HCT116 (cell line): ENCODE measurements around the gene TH. TPM values are rescaled to one million over a fixed set of nuclear protein-coding genes. Genes with fewer than 3 reads are reported as not detected.

ENCODE experiments used
- ATAC-seq: fragments of 200-7000 bp; cut with Tn5 transposase; 2 replicates; pipeline ENCODE4 v1.9.1; 2020; ENCODE audit warnings: mild to moderate bottlenecking, moderate library complexity
- BruUV-seq: library from RNA; stranded (reverse); fragments of 400-500 nt; replicated peaks from 2 replicates; lab custom pipeline; 2021; lab: Mats Ljungman, UMichigan
- CTCF ChIA-PET: fragments of 300-600 bp; sonication (Branson Sonifier 250); formaldehyde crosslinking; loops from one replicate; lab custom pipeline; 2021; ENCODE audit warnings: antibody characterized with exemption; lab: Charles Lee
- POLR2A ChIA-PET: fragments of 300-600, 350-600 bp; sonication (Branson Sonifier 250); formaldehyde crosslinking; loops from one replicate; lab custom pipeline; 2021; ENCODE audit warnings: antibody characterized with exemption; lab: Charles Lee
- RAD21 ChIA-PET, 2 experiments: fragments of 300-600 bp; sonication (Branson Sonifier 250); formaldehyde crosslinking; loops; one replicate each; lab custom pipeline; 2023; ENCODE audit warnings: low total read pairs in 2 of 2; ENCODE audit not compliant: uncharacterized antibody in 2 of 2, unreplicated experiment in 2 of 2, low non-redundant PET in 1 of 2; lab: Charles Lee
- DNase-seq: peaks from one replicate; pipeline ENCODE4 v3.0.0-alpha.2; 2010; ENCODE audit warnings: low read depth, low spot score
- H2AFZ ChIP-seq: fragments of 200-600 bp; shearing (Covaris generic), sonication (generic); 2 replicates; pipeline ENCODE4 v1.6.1; 2017; ENCODE audit warnings: low read depth, mixed run types, mixed read lengths, antibody characterized with exemption, low read length; ENCODE audit not compliant: poor library complexity, severe bottlenecking
- H3K27ac ChIP-seq: 2 replicates; pipeline ENCODE4 v1.5.1; 2012; ENCODE audit warnings: low read depth, low read length
- H3K27me3 ChIP-seq: fragments of 200-600 bp; sonication (generic); 2 replicates; pipeline ENCODE4 v1.6.1; 2016; ENCODE audit warnings: mixed run types, low read length, mixed read lengths; ENCODE audit not compliant: insufficient read depth
- H3K36me3 ChIP-seq, 2 experiments: fragments of 200-500 bp in 1 of 2; fragments of 200-600 bp in 1 of 2; sonication (Bioruptor generic) in 1 of 2; sonication (generic) in 1 of 2; 2 replicates each; pipeline versions ENCODE4 v1.5.1 to v1.6.1; 2014 to 2016; ENCODE audit warnings: low read length in 2 of 2, inconsistent platforms in 1 of 2, mixed read lengths in 1 of 2, mixed run types in 1 of 2; ENCODE audit not compliant: insufficient read depth in 2 of 2, control insufficient read depth in 1 of 2
- H3K4me1 ChIP-seq, 2 experiments: fragments of 200-600 bp in 1 of 2; sonication (generic) in 1 of 2; 2 replicates each; pipeline versions ENCODE4 v1.5.1 to v1.6.1; 2012 to 2017; ENCODE audit warnings: low read length in 2 of 2, inconsistent platforms in 1 of 2, mild to moderate bottlenecking in 1 of 2, mixed read lengths in 1 of 2, mixed run types in 1 of 2, moderate library complexity in 1 of 2; ENCODE audit not compliant: insufficient read depth in 2 of 2, control insufficient read depth in 1 of 2
- H3K4me2 ChIP-seq: fragments of 200-600 bp; sonication (generic); 2 replicates; pipeline ENCODE4 v1.6.1; 2017; ENCODE audit warnings: mixed run types, low read length, mixed read lengths
- H3K4me3 ChIP-seq, 2 experiments: fragments of 200-600 bp in 1 of 2; sonication (generic) in 1 of 2; replicated peaks in 1 of 2; 2 replicates each; pipeline ENCODE4 v1.5.1; 2011 to 2016; ENCODE audit warnings: low read length in 2 of 2, control low read depth in 1 of 2, low read depth in 1 of 2, mild to moderate bottlenecking in 1 of 2, mixed read lengths in 1 of 2, mixed run types in 1 of 2
- H3K79me2 ChIP-seq: fragments of 200-600 bp; sonication (generic); 2 replicates; pipeline ENCODE4 v1.6.1; 2017; ENCODE audit warnings: mild to moderate bottlenecking, mixed run types, low read length, moderate library complexity, mixed read lengths; ENCODE audit not compliant: insufficient read depth
- H3K9ac ChIP-seq: fragments of 200-600 bp; sonication (generic); 2 replicates; pipeline ENCODE4 v1.6.1; 2016; ENCODE audit warnings: low read length, mixed read lengths
- H3K9me2 ChIP-seq: fragments of 200-600 bp; sonication (generic), shearing (Covaris generic); 2 replicates; pipeline ENCODE4 v1.6.1; 2017; ENCODE audit warnings: mixed run types, mild to moderate bottlenecking, moderate library complexity; ENCODE audit not compliant: insufficient read depth
- H3K9me3 ChIP-seq, 2 experiments: fragments of 200-500 bp in 1 of 2; fragments of 200-600 bp in 1 of 2; sonication (Bioruptor generic) in 1 of 2; sonication (generic) in 1 of 2; 2 replicates each; pipeline ENCODE4 v1.6.1; 2014 to 2017; ENCODE audit warnings: low read length in 2 of 2, mixed read lengths in 2 of 2, inconsistent platforms in 1 of 2, low read depth in 1 of 2, mild to moderate bottlenecking in 1 of 2, mixed run types in 1 of 2, moderate library complexity in 1 of 2; ENCODE audit not compliant: control insufficient read depth in 1 of 2, insufficient read depth in 1 of 2
- H4K20me1 ChIP-seq: fragments of 200-600 bp; sonication (generic), shearing (Covaris generic); 2 replicates; pipeline ENCODE4 v1.6.1; 2017; ENCODE audit warnings: mixed run types, mild to moderate bottlenecking, moderate library complexity; ENCODE audit not compliant: insufficient read depth
- EGR1 ChIP-seq: IDR thresholded peaks from 2 replicates; pipeline ENCODE4 v1.6.1; 2012; ENCODE audit warnings: low read depth
- FOSL1 ChIP-seq: IDR thresholded peaks from 2 replicates; pipeline ENCODE4 v1.6.1; 2012; ENCODE audit warnings: low read depth
- POLR2A ChIP-seq: IDR thresholded peaks from 2 replicates; pipeline ENCODE4 v1.7.0; 2011; ENCODE audit warnings: borderline replicate concordance; ENCODE audit not compliant: insufficient read depth, insufficient read length; ENCODE audit errors: extremely low read depth
- POLR2AphosphoS5 ChIP-seq: IDR thresholded peaks from 2 replicates; pipeline ENCODE4 v1.6.1; 2011; ENCODE audit warnings: mild to moderate bottlenecking, low read depth, low read length, moderate library complexity
- SIN3A ChIP-seq: IDR thresholded peaks from 2 replicates; pipeline ENCODE4 v1.6.1; 2012; ENCODE audit warnings: low read depth
- SP1 ChIP-seq: IDR thresholded peaks from 2 replicates; pipeline ENCODE4 v1.6.1; 2012; ENCODE audit warnings: low read depth
- SRF ChIP-seq: IDR thresholded peaks from 2 replicates; pipeline ENCODE4 v1.6.1; 2012; ENCODE audit warnings: low read depth
- TCF7L2 ChIP-seq: IDR thresholded peaks from 2 replicates; pipeline ENCODE4 v1.7.0; 2011; ENCODE audit warnings: borderline replicate concordance, inconsistent platforms; ENCODE audit not compliant: insufficient read depth, insufficient read length; ENCODE audit errors: extremely low read depth
- YY1 ChIP-seq: IDR thresholded peaks from 2 replicates; pipeline ENCODE4 v1.6.1; 2011; ENCODE audit warnings: low read length, low read depth, moderate library complexity, mild to moderate bottlenecking; ENCODE audit not compliant: insufficient replicate concordance; ENCODE audit errors: extremely low read depth
- ZFX ChIP-seq: fragments of 450-650 bp; IDR thresholded peaks from 2 replicates; pipeline ENCODE4 v1.6.1; 2017
- ZNF274 ChIP-seq: fragments of 200-500 bp; sonication (Bioruptor generic); IDR thresholded peaks from 2 replicates; pipeline ENCODE4 v1.6.1; 2014; ENCODE audit warnings: mild to moderate bottlenecking, low read depth, low read length, inconsistent platforms
- intact Hi-C: fragments of 100-400 bp; cut with micrococcal nuclease; formaldehyde crosslinking; loops from 2 replicates; pipeline ENCODE4 v1.10.0; 2022
- total RNA-seq: library from RNA; stranded (reverse); gene quantifications from one replicate; pipeline ENCODE4 v1.2.1, GENCODE V29; 2021; ENCODE audit not compliant: unreplicated experiment
- TF ChIP-seq, protein P1 (sequence below), 3 experiments: fragments of 200-600 bp in 1 of 3; sonication (generic) in 1 of 3; IDR thresholded peaks in 2 of 3; conservative IDR thresholded peaks in 1 of 3; 2 replicates each; pipeline ENCODE4 v1.5.1; 2012 to 2017; ENCODE audit warnings: low read depth in 2 of 3, low read length in 2 of 3, antibody characterized with exemption in 1 of 3, borderline replicate concordance in 1 of 3, control low read depth in 1 of 3, mild to moderate bottlenecking in 1 of 3, mixed read lengths in 1 of 3, mixed run types in 1 of 3, moderate library complexity in 1 of 3; ENCODE audit not compliant: insufficient read depth in 1 of 3

The TH gene
- total RNA-seq, 1 experiment from 2014 or later, result not detected

- intact Hi-C loops, result loop anchor here (5.0 kb wide), 1 partner anchor 220 kb away; the partner anchor contains the start of gene TSSC4
- Histone ChIP-seq H3K27me3 (no peaks in the 10 kb centered on the region), H3K4me1 (peaks cover 30 to 57% of the 10 kb centered on the region in 2 experiments), H4K20me1 (no peaks in the 10 kb centered on the region), H3K9me2 (no peaks in the 10 kb centered on the region), H3K9ac (no peak overlapping the region), H3K9me3 (no peaks in the 10 kb centered on the region)
- DNase-seq, result no peak
- RAD21 ChIA-PET, result no interaction called here
- ATAC-seq, result no peak
- TF ChIP-seq ZNF274 (no peak), TCF7L2 (no peak), FOSL1 (no peak), EGR1 (no peak)
- TF ChIP-seq, protein P1, sequence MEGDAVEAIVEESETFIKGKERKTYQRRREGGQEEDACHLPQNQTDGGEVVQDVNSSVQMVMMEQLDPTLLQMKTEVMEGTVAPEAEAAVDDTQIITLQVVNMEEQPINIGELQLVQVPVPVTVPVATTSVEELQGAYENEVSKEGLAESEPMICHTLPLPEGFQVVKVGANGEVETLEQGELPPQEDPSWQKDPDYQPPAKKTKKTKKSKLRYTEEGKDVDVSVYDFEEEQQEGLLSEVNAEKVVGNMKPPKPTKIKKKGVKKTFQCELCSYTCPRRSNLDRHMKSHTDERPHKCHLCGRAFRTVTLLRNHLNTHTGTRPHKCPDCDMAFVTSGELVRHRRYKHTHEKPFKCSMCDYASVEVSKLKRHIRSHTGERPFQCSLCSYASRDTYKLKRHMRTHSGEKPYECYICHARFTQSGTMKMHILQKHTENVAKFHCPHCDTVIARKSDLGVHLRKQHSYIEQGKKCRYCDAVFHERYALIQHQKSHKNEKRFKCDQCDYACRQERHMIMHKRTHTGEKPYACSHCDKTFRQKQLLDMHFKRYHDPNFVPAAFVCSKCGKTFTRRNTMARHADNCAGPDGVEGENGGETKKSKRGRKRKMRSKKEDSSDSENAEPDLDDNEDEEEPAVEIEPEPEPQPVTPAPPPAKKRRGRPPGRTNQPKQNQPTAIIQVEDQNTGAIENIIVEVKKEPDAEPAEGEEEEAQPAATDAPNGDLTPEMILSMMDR (IDR thresholded peaks at IDR 0.05 in 2 of 3, conservative IDR thresholded peaks at IDR 0.05 in 1 of 3; ENCODE audit: borderline replicate concordance in 1 of 3, insufficient read depth in 1 of 3, low read depth in 2 of 3, low read length in 2 of 3), result no peak
- TF ChIP-seq, all 23 proteins: peak for 0
- H3K79me2 ChIP-seq, result no peaks in the 10 kb centered on the region
- BruUV-seq, result no TSS peak
- no peaks in the 10 kb centered on the region for H3K36me3 ChIP-seq
- H2AFZ ChIP-seq, result no peak overlapping the region
- CTCF ChIA-PET, result no interaction called here
- no peak overlapping the region for H3K4me3 ChIP-seq
- no peak overlapping the region for H3K27ac ChIP-seq
- H3K4me2 ChIP-seq, result peak overlapping the region; percentile 90; the same call in 1 of the 2 replicates
- POLR2A ChIA-PET, result no interaction called here
Observed at GRCh38 chr11:2182075-2182474, 10.5 kb upstream of the TH start.

DNA sequence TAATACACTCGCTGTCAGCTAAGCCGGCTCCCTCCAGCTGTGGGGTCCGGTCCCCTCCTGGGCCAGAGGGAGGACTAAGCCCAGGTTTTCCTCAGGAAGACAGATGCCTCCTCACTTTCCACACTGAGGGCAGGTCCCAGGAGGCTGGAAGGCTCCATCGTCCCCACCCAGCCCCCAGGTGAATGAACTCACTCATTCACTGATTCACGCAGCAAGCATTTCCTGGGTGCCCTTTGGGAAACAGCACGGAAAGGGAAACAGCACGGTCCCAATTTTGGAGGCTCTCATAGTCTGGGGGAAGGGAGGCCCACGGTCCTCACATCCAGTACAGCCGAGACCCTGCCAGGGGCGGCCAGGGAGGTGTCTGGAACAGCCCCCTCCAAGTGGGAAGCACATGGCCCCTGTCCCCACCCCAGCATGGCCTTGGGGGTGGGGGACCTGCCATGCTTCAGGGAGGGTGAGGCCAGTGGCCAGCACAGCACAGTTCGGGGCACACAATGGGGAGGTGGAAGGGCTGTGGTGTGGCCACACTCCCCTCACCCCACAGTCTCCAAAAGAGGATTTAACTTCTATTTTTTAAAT, 9.3 kb upstream of the TH start:
- Histone ChIP-seq H3K27me3 (no peaks in the 10 kb centered on the region), H3K36me3 (no peaks in the 10 kb centered on the region), H3K9me3 (no peaks in the 10 kb centered on the region), H3K79me2 (no peaks in the 10 kb centered on the region), H3K4me2 (peak overlapping the region; percentile 90), H3K4me3 (peak overlapping the region; percentile 17 to 45), H3K27ac (peak overlapping the region; percentile 12; the same call in 1 of the 2 replicates)
- peak; percentile 35 for ATAC-seq
- no peak for DNase-seq
- intact Hi-C loops, result loop anchor here (5.0 kb wide), 1 partner anchor 221 kb away; the partner anchor contains the start of gene TSSC4
- ChIA-PET CTCF (no interaction called here), POLR2A (no interaction called here)
- BruUV-seq, result no TSS peak
- TF ChIP-seq FOSL1, result no peak
- no peak for TF ChIP-seq SP1
- peak; percentile 45; the same call in 1 of the 2 replicates for TF ChIP-seq POLR2AphosphoS5
- no peak for TF ChIP-seq SIN3A
- TF ChIP-seq POLR2A, result no peak
- TF ChIP-seq ZFX, result no peak
- no peak for TF ChIP-seq EGR1
- no peak for TF ChIP-seq YY1
- TF ChIP-seq SRF, result no peak
- TF ChIP-seq, all 23 proteins: peak for 1
- no peaks in the 10 kb centered on the region for H4K20me1 ChIP-seq
- RAD21 ChIA-PET, result no interaction called here
- no peaks in the 10 kb centered on the region for H3K9me2 ChIP-seq
- H2AFZ ChIP-seq, result peak overlapping the region; percentile 73
- peaks cover 30 to 55% of the 10 kb centered on the region in 2 experiments for H3K4me1 ChIP-seq
- peak overlapping the region; percentile 65 for H3K9ac ChIP-seq
